Parathyroid adenoma (tissue), 2 donors: ENCODE measurements around the gene DRAM1.
"Not testable (repeated sequence)": the region's sequence is repeated elsewhere in the genome, so short reads cannot be mapped to it uniquely, and the experiment has no call there.

Experiments
- H2AFZ ChIP-seq: fragments of 300-600 bp; sonication (generic); one replicate; pipeline ENCODE4 v1.7.0; 2017; ENCODE audit warnings: antibody characterized with exemption, mild to moderate bottlenecking
- H3K27ac ChIP-seq: fragments of 300-600 bp; sonication (generic); one replicate; pipeline ENCODE4 v1.7.0; 2017
- H3K27me3 ChIP-seq: fragments of 300-600 bp; sonication (generic); one replicate; pipeline ENCODE4 v1.7.0; 2017; ENCODE audit warnings: low read length; ENCODE audit not compliant: control insufficient read depth, insufficient read depth
- H3K36me3 ChIP-seq: fragments of 300-600 bp; sonication (generic); one replicate; pipeline ENCODE4 v1.7.0; 2017; ENCODE audit warnings: low read length; ENCODE audit not compliant: control insufficient read depth, insufficient read depth
- H3K4me1 ChIP-seq: fragments of 300-600 bp; sonication (generic); one replicate; pipeline ENCODE4 v1.7.0; 2017; ENCODE audit warnings: control low read depth
- H3K4me2 ChIP-seq: fragments of 300-600 bp; sonication (generic); one replicate; pipeline ENCODE4 v1.7.0; 2017; ENCODE audit warnings: low read length
- H3K4me3 ChIP-seq: fragments of 300-600 bp; sonication (generic); one replicate; pipeline ENCODE4 v1.7.0; 2017; ENCODE audit warnings: low read depth, low read length
- H3K79me2 ChIP-seq: fragments of 300-600 bp; sonication (generic); one replicate; pipeline ENCODE4 v1.7.0; 2017; ENCODE audit warnings: control low read depth
- H3K9ac ChIP-seq: fragments of 300-600 bp; sonication (generic); one replicate; pipeline ENCODE4 v1.7.0; 2017; ENCODE audit warnings: mild to moderate bottlenecking
- H3K9me3 ChIP-seq: fragments of 300-600 bp; sonication (generic); one replicate; pipeline ENCODE4 v1.7.0; 2017; ENCODE audit warnings: low read length; ENCODE audit not compliant: control insufficient read depth
- TF ChIP-seq, protein P1 (sequence below): fragments of 300-600 bp; sonication (generic); IDR thresholded peaks from one replicate; pipeline ENCODE4 v1.7.0; 2017; ENCODE audit warnings: antibody characterized with exemption, mild to moderate bottlenecking
- donor health status: primary hyperparathyroidism.

The DRAM1 gene

DNA sequence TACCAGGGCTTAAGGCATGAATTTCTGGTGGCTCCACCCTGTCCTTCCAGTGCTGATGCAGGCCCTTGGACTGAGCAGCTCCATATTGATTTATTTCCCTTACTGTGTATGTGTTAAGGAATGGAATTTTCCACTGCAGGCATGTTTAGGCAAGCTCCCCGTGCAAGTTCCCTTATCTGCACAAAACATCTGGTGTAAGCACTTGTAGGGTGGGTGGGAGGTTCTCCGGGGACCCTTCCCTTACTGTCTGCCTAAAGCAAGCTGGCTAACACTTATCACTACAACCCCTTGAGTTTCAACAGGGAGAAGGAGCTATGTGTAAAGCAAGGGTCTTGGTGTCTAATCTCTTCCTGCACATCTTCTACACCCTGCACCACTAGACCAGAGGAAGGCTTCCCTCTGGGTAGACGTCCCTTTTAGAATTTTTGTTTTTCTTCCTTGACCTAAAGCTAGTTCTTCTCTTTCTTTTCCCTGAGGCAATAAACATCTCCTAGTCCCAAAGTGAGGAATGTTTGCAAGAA is 22.0 kb upstream of the DRAM1 start:
- Histone ChIP-seq H3K4me3 (no peak overlapping the region), H3K4me1 (peaks cover 10% of the 10 kb centered on the region), H3K36me3 (no peaks in the 10 kb centered on the region), H3K9me3 (no peaks in the 10 kb centered on the region), H3K4me2 (no peak overlapping the region), H3K27me3 (no peaks in the 10 kb centered on the region), H3K9ac (no peak overlapping the region), H3K27ac (peak overlapping the region; percentile 17), H2AFZ (peak overlapping the region; percentile 69), H3K79me2 (no peaks in the 10 kb centered on the region)
- TF ChIP-seq, protein P1, sequence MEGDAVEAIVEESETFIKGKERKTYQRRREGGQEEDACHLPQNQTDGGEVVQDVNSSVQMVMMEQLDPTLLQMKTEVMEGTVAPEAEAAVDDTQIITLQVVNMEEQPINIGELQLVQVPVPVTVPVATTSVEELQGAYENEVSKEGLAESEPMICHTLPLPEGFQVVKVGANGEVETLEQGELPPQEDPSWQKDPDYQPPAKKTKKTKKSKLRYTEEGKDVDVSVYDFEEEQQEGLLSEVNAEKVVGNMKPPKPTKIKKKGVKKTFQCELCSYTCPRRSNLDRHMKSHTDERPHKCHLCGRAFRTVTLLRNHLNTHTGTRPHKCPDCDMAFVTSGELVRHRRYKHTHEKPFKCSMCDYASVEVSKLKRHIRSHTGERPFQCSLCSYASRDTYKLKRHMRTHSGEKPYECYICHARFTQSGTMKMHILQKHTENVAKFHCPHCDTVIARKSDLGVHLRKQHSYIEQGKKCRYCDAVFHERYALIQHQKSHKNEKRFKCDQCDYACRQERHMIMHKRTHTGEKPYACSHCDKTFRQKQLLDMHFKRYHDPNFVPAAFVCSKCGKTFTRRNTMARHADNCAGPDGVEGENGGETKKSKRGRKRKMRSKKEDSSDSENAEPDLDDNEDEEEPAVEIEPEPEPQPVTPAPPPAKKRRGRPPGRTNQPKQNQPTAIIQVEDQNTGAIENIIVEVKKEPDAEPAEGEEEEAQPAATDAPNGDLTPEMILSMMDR: no peak

- Histone ChIP-seq H3K79me2 (no peaks in the 10 kb centered on the region), H3K9me3 (no peaks in the 10 kb centered on the region), H3K4me2 (no peak overlapping the region), H3K27ac (no peak overlapping the region), H3K4me1 (peaks cover 10% of the 10 kb centered on the region), H2AFZ (peak overlapping the region; percentile 31), H3K9ac (no peak overlapping the region), H3K36me3 (no peaks in the 10 kb centered on the region), H3K27me3 (no peaks in the 10 kb centered on the region), H3K4me3 (no peak overlapping the region)
- TF ChIP-seq, protein P1: no peak
Measured at GRCh38 chr12:101855976-101856375, 21.4 kb upstream of the DRAM1 start.

DNA sequence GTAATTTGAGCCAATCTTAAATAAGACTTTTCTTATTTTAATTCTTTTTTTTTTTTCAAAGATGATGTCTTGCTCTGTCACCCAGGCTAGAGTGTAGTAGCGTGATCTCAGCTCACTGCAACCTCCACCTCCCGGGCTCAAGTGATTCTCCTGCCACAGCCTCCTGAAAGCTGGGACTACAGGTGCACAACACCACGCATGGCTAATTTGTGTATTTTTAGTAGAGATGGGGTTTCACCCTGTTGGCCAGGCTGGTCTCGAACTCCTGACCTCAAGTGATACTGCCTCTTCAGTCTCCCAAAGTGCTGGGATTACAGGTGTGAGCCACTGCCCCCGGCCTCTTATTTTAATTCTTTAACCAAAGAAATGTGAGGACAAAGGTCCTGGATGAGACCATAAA is 20.8 kb upstream of the DRAM1 start:
- not testable (repeated sequence) for H2AFZ ChIP-seq, H3K4me2 ChIP-seq, H3K79me2 ChIP-seq, H3K36me3 ChIP-seq, H3K9ac ChIP-seq, H3K27ac ChIP-seq, H3K4me3 ChIP-seq, H3K27me3 ChIP-seq, H3K9me3 ChIP-seq, H3K4me1 ChIP-seq

GRCh38 chr12:101857043-101857558 is 20.3 kb upstream of the DRAM1 start:
- H2AFZ ChIP-seq: peak overlapping the region; percentile 56
- no peak overlapping the region for H3K9ac ChIP-seq
- H3K27ac ChIP-seq: no peak overlapping the region
- H3K4me3 ChIP-seq: no peak overlapping the region
- peaks cover 10% of the 10 kb centered on the region for H3K4me1 ChIP-seq
- TF ChIP-seq, protein P1: no peak
- H3K27me3 ChIP-seq: no peaks in the 10 kb centered on the region
- no peaks in the 10 kb centered on the region for H3K36me3 ChIP-seq
- no peaks in the 10 kb centered on the region for H3K9me3 ChIP-seq
- H3K79me2 ChIP-seq: no peaks in the 10 kb centered on the region
- no peak overlapping the region for H3K4me2 ChIP-seq

- Histone ChIP-seq H3K27me3 (no peaks in the 10 kb centered on the region), H3K79me2 (no peaks in the 10 kb centered on the region), H3K27ac (no peak overlapping the region), H3K9me3 (no peaks in the 10 kb centered on the region), H2AFZ (no peak overlapping the region), H3K4me2 (no peak overlapping the region), H3K9ac (no peak overlapping the region), H3K4me1 (peaks cover 10% of the 10 kb centered on the region), H3K4me3 (no peak overlapping the region), H3K36me3 (no peaks in the 10 kb centered on the region)
- TF ChIP-seq, protein P1: no peak
Measured at GRCh38 chr12:101858361-101858760, 19.0 kb upstream of the DRAM1 start.
